Liver (tissue), 9 donors: ENCODE data around the gene ABHD10. TPM values are rescaled to one million over a fixed set of nuclear protein-coding genes. Genes with fewer than 3 reads are reported as not detected.

ENCODE experiments used
- DNase-seq: peaks from one replicate; pipeline ENCODE4 v3.0.0-alpha.2; 2017; ENCODE audit warnings: low spot score
- H3K27ac ChIP-seq, 2 donors: one replicate each; pipeline ENCODE4 v1.7.0; 2013; ENCODE audit warnings: inconsistent platforms in 2 of 2, low read length in 2 of 2, control low read depth in 1 of 2, low read depth in 1 of 2, mild to moderate bottlenecking in 1 of 2
- H3K27me3 ChIP-seq, 4 donors: one replicate each; pipeline versions ENCODE4 v1.6.1 to v1.7.0; 2013; ENCODE audit warnings: low read length in 3 of 4, inconsistent platforms in 1 of 4, mild to moderate bottlenecking in 1 of 4, moderate library complexity in 1 of 4; ENCODE audit not compliant: control insufficient read depth in 4 of 4, insufficient read depth in 4 of 4
- H3K36me3 ChIP-seq, 4 donors: one replicate each; pipeline versions ENCODE4 v1.6.1 to v1.7.0; 2013; ENCODE audit warnings: low read length in 3 of 4, mild to moderate bottlenecking in 3 of 4, low read depth in 1 of 4, moderate library complexity in 1 of 4; ENCODE audit not compliant: control insufficient read depth in 4 of 4, insufficient read depth in 3 of 4
- H3K4me1 ChIP-seq, 4 donors: one replicate each; pipeline versions ENCODE4 v1.6.1 to v1.7.0; 2013; ENCODE audit warnings: low read length in 3 of 4, mild to moderate bottlenecking in 3 of 4, moderate library complexity in 1 of 4; ENCODE audit not compliant: control insufficient read depth in 4 of 4, insufficient read depth in 4 of 4
- H3K4me3 ChIP-seq, 3 donors: one replicate each; pipeline versions ENCODE4 v1.6.1 to v1.7.0; 2013; ENCODE audit warnings: low read length in 3 of 3, control low read depth in 1 of 3, low read depth in 1 of 3, mild to moderate bottlenecking in 1 of 3
- H3K9ac ChIP-seq, 2 donors: one replicate each; pipeline ENCODE4 v1.7.0; 2013; ENCODE audit warnings: low read length in 2 of 2, mild to moderate bottlenecking in 2 of 2, moderate library complexity in 2 of 2, control low read depth in 1 of 2, low read depth in 1 of 2
- H3K9me3 ChIP-seq, 4 donors: one replicate each; pipeline versions ENCODE4 v1.6.1 to v1.7.0; 2013; ENCODE audit warnings: low read length in 3 of 4; ENCODE audit not compliant: control insufficient read depth in 4 of 4
- CTCF ChIP-seq: fragments of 150-350 bp; IDR thresholded peaks from 2 replicates; pipeline ENCODE4 v1.5.1; 2017; ENCODE audit warnings: improper control_type of control experiment, low read depth, low read length; ENCODE audit not compliant: missing input control
- EGR1 ChIP-seq, 2 donors: IDR thresholded peaks; 2 replicates each; pipeline ENCODE4 v1.6.1; 2016 to 2018; ENCODE audit warnings: antibody characterized with exemption in 2 of 2, low read depth in 2 of 2
- HNF4A ChIP-seq, 2 donors: conservative IDR thresholded peaks; 2 replicates each; pipeline ENCODE4 v1.6.1; 2016; ENCODE audit warnings: antibody characterized with exemption in 2 of 2, mild to moderate bottlenecking in 2 of 2
- NR2F2 ChIP-seq: IDR thresholded peaks from 2 replicates; pipeline ENCODE4 v1.6.1; 2016; ENCODE audit warnings: antibody characterized with exemption
- RAD21 ChIP-seq, 2 donors: IDR thresholded peaks; 2 replicates each; pipeline ENCODE4 v1.6.1; 2016; ENCODE audit warnings: antibody characterized with exemption in 2 of 2, mild to moderate bottlenecking in 2 of 2
- REST ChIP-seq: IDR thresholded peaks from 2 replicates; pipeline ENCODE4 v1.6.1; 2016; ENCODE audit warnings: antibody characterized with exemption, mild to moderate bottlenecking
- RXRA ChIP-seq, 2 donors: IDR thresholded peaks; 2 replicates each; pipeline ENCODE4 v1.6.1; 2017 to 2018; ENCODE audit warnings: antibody characterized with exemption in 2 of 2, mild to moderate bottlenecking in 1 of 2
- SP1 ChIP-seq: IDR thresholded peaks from 2 replicates; pipeline ENCODE4 v1.6.1; 2018; ENCODE audit warnings: antibody characterized with exemption, mild to moderate bottlenecking
- ZBTB33 ChIP-seq: IDR thresholded peaks from 2 replicates; pipeline ENCODE4 v1.6.1; 2016; ENCODE audit warnings: antibody characterized with exemption
- WGBS: extraction: QIAGEN DNeasy Blood & Tissue Kit; methylation state at CpG from one replicate; pipeline ENCODE4 v1.1.7; 2013; 5-methylcytosine and 5-hydroxymethylcytosine counted together
- polyA plus RNA-seq, 2 donors: library from polyadenylated mRNA; stranded (reverse) in 1 of 2; unstranded in 1 of 2; fragments of 200-250 nt in 1 of 2; fragments of >200 nt in 1 of 2; fragmentation: Nextera tagmentation in 1 of 2; extraction: Ambion mirVana in 1 of 2; gene quantifications; one replicate each; pipeline versions ENCODE4 v1.2.1 to v1.2.3, GENCODE V29; 2013 to 2015
- total RNA-seq, 2 donors: library from RNA; depleted of rRNA; stranded (reverse); fragments of >200 nt; gene quantifications; one replicate each; pipeline ENCODE4 v1.2.3, GENCODE V29; 2014
- donor health status: healthy.
- donor health status: healthy.
- donor health status: healthy.
- donor health status: healthy.
- donor health status: healthy.

The ABHD10 gene
- total and polyA plus RNA-seq, 4 donors, result 15.1 to 22.1 (median 18.9) TPM

GRCh38 chr3:111980716-111981456, 2.1 kb downstream of the ABHD10 start:
- TF ChIP-seq SP1 (no peak), NR2F2 (no peak), RXRA (IDR thresholded peaks at IDR 0.05) (no peak), EGR1 (IDR thresholded peaks at IDR 0.05; ENCODE audit: low read depth in 2 of 2) (no peak), REST (no peak), ZBTB33 (no peak), RAD21 (IDR thresholded peaks at IDR 0.05) (no peak), CTCF (no peak)
- 77% methylated on average over 10 of the region's 10 CpGs for WGBS

GRCh38 chr3:111981457-111981763, 2.6 kb downstream of the ABHD10 start:
- Histone ChIP-seq H3K9ac (peak overlapping the region in 1 of 2 donors; percentile 27), H3K27me3 (no peaks in the 10 kb centered on the region), H3K4me1 (peaks cover 5 to 35% (median 24%) of the 10 kb centered on the region in 4 donors), H3K4me3 (no peak overlapping the region), H3K9me3 (no peaks in the 10 kb centered on the region), H3K27ac (no peak overlapping the region), H3K36me3 (peaks cover 0 to 5% (median 0%) of the 10 kb centered on the region in 4 donors)
- WGBS, result 43% methylated on average over 3 of the region's 3 CpGs
- TF ChIP-seq EGR1 (IDR thresholded peaks at IDR 0.05; ENCODE audit: low read depth in 2 of 2) (no peak), HNF4A (conservative IDR thresholded peaks at IDR 0.05) (peak; percentile 58 to 62)
- no peak for DNase-seq

More at GRCh38 chr3:111980716-111981456, 2.1 kb downstream of the ABHD10 start:
- H3K4me1 ChIP-seq, result peaks cover 5 to 35% (median 24%) of the 10 kb centered on the region in 4 donors
- DNase-seq, result no peak
- no peak overlapping the region for H3K4me3 ChIP-seq
- H3K27me3 ChIP-seq, result no peaks in the 10 kb centered on the region
- H3K27ac ChIP-seq, result no peak overlapping the region
- H3K36me3 ChIP-seq, result peaks cover 0 to 3% (median 0%) of the 10 kb centered on the region in 4 donors
- no peaks in the 10 kb centered on the region for H3K9me3 ChIP-seq
- peak overlapping the region in 1 of 2 donors; percentile 27 for H3K9ac ChIP-seq
